Measurements from ENCODE around the gene ZNF331.

The ZNF331 gene

DNA sequence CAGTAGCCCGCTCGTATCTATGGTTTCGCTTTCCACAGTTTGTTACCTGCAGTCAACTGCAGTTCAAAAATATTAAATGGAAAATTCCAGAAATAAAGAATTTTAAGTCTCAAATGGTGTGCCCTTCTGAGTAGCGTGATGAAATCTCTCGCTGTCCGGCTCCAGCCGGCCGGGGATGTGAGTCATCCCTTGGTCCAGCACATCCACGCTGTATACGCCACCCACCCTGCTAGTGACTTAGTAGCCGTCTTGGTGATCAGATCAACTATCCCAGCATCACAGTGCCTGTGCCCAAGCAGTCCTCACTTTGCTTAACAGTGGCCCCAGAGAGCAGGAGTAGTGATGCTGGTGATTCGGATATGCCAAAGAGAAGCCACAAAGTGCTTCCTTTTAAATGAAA, 40.0 kb downstream of the ZNF331 start (continued):
- TF ChIP-seq, protein P1, sequence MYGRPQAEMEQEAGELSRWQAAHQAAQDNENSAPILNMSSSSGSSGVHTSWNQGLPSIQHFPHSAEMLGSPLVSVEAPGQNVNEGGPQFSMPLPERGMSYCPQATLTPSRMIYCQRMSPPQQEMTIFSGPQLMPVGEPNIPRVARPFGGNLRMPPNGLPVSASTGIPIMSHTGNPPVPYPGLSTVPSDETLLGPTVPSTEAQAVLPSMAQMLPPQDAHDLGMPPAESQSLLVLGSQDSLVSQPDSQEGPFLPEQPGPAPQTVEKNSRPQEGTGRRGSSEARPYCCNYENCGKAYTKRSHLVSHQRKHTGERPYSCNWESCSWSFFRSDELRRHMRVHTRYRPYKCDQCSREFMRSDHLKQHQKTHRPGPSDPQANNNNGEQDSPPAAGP (tag by site-specific recombination; IDR thresholded peaks at IDR 0.05), result no peak
- TF ChIP-seq PRDM1 (tag by site-specific recombination; IDR thresholded peaks at IDR 0.05) (no peak), ZNF19 (tag by site-specific recombination; IDR thresholded peaks at IDR 0.05; ENCODE audit: low read depth) (no peak)

DNA sequence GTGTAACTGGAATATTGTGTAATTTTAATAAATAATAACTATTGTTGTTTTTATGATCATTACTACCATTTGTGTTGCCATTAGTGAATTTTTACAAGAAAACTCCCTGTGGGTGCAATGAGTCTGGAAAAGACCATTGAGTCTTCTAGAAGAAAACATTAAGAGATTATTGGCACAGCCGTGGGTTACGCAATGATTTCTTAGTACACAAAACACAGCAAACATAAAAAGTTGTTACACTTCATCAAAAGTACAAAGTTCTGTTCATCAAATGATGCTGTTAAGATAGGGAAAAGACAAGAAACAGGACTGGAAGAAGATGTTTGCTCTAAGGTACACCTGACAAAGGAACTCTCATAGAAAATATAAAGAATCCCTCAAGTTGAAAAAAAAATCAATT, 41.6 kb downstream of the ZNF331 start:
- H3K27ac ChIP-seq (ENCODE audit: extremely low read depth, low read depth, low read length), result no peak overlapping the region
- TF ChIP-seq ZNF324 (tag by site-specific recombination; IDR thresholded peaks at IDR 0.05) (no peak), ZBTB21 (tag by site-specific recombination; IDR thresholded peaks at IDR 0.05) (no peak), ZNF426 (tag by site-specific recombination; IDR thresholded peaks at IDR 0.05) (no peak), OVOL3 (tag by site-specific recombination; IDR thresholded peaks at IDR 0.05) (no peak), GLI4 (tag by site-specific recombination; IDR thresholded peaks at IDR 0.05) (no peak), KLF1 (tag by site-specific recombination; IDR thresholded peaks at IDR 0.05) (no peak), ZNF791 (tag by site-specific recombination; IDR thresholded peaks at IDR 0.05) (no peak), ZNF350 (tag by site-specific recombination; IDR thresholded peaks at IDR 0.05) (no peak)
- TF ChIP-seq, protein P2, sequence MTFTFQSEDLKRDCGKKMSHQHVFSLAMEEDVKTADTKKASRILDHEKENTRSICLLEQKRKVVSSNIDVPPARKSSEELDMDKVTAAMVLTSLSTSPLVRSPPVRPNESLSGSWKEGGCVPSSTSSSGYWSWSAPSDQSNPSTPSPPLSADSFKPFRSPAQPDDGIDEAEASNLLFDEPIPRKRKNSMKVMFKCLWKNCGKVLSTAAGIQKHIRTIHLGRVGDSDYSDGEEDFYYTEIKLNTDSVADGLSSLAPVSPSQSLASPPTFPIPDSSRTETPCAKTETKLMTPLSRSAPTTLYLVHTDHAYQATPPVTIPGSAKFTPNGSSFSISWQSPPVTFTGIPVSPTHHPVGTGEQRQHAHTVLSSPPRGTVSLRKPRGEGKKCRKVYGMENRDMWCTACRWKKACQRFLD (tag by site-specific recombination; IDR thresholded peaks at IDR 0.05), result no peak
- CTCF ChIA-PET, result no interaction called here
- H3K4me3 ChIP-seq (ENCODE audit: low read depth, low read length), result no peak overlapping the region
- H3K36me3 ChIP-seq (ENCODE audit: control insufficient read depth in 2 of 2, insufficient read depth in 1 of 2, low read length in 2 of 2), result peaks cover 38 to 51% of the 10 kb centered on the region in 2 experiments
- POLR2A ChIA-PET, result no interaction called here
- peaks cover 2% of the 10 kb centered on the region for H3K9me3 ChIP-seq (ENCODE audit: control insufficient read depth, insufficient read depth, low read depth, low read length)
- H3K4me1 ChIP-seq (ENCODE audit: control insufficient read depth, insufficient read depth, low read length), result no peaks in the 10 kb centered on the region

DNA sequence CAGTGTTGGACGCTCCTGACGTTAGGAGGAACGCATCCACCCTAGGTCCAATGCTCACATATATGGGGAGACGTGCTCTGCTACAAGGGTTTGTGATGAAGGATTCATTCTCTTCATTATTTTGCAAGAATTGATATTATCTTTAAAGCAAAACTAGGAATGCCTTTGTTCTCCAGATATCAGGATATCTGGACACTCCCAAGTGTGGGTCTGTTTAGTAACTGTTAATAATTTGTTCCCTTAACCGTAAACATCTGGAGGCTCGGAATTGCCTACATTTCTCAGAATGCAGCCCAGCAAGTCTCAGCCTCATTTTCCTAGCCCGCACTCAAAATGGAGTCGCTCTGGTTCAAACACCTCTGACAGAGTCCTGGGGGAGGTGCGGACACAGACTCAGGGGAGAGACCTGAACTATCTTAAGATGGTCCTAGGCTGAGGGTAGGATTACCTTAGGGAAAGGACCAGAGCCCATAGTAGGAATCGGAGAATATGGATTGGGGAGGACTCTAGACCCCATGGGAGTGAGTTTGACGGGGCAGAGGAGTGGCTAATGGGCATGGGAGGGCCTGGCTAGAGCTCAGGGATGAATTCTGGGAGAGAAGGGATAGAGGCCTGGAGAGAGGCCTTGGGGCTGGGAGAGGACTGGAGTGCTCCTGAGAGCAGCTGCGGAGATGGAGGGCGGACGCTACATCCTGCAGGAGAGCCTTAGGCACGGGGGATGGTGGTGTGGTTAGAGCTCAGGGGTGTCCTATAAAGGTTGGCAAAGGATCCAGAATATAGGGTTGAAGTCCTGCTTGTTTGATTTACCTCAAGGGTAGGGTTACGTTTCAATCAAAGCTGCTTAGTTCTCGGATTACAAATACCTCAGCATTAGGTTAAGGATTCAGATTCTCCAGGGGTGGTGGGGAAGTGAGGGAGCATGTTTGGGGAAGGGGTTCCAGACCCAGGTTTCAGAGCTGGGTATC, 43.2 kb downstream of the ZNF331 start:
- ChIA-PET CTCF (interaction anchor here (0.5 kb wide), 1 partner anchor 64 kb away, joined by 3 read pairs; no protein-coding TSS in a partner anchor), POLR2A (no interaction called here)
- no peak overlapping the region for H3K4me3 ChIP-seq (ENCODE audit: low read depth, low read length)
- H3K27ac ChIP-seq (ENCODE audit: extremely low read depth, low read depth, low read length), result no peak overlapping the region
- no peaks in the 10 kb centered on the region for H3K4me1 ChIP-seq (ENCODE audit: control insufficient read depth, insufficient read depth, low read length)
- H3K9me3 ChIP-seq (ENCODE audit: control insufficient read depth, insufficient read depth, low read depth, low read length), result peaks cover 2% of the 10 kb centered on the region
- H3K36me3 ChIP-seq (ENCODE audit: control insufficient read depth in 2 of 2, insufficient read depth in 1 of 2, low read length in 2 of 2), result peaks cover 22 to 35% of the 10 kb centered on the region in 2 experiments
- TF ChIP-seq, protein P3, sequence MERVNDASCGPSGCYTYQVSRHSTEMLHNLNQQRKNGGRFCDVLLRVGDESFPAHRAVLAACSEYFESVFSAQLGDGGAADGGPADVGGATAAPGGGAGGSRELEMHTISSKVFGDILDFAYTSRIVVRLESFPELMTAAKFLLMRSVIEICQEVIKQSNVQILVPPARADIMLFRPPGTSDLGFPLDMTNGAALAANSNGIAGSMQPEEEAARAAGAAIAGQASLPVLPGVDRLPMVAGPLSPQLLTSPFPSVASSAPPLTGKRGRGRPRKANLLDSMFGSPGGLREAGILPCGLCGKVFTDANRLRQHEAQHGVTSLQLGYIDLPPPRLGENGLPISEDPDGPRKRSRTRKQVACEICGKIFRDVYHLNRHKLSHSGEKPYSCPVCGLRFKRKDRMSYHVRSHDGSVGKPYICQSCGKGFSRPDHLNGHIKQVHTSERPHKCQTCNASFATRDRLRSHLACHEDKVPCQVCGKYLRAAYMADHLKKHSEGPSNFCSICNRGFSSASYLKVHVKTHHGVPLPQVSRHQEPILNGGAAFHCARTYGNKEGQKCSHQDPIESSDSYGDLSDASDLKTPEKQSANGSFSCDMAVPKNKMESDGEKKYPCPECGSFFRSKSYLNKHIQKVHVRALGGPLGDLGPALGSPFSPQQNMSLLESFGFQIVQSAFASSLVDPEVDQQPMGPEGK (tag by site-specific recombination; IDR thresholded peaks at IDR 0.05), result no peak
- TF ChIP-seq ZSCAN23 (tag by site-specific recombination; IDR thresholded peaks at IDR 0.05), result no peak
- TF ChIP-seq ZNF664 (tag by site-specific recombination; IDR thresholded peaks at IDR 0.05), result no peak
- no peak for TF ChIP-seq KLF7 (tag by site-specific recombination; IDR thresholded peaks at IDR 0.05; ENCODE audit: borderline replicate concordance)
- TF ChIP-seq ZNF391 (tag by site-specific recombination; IDR thresholded peaks at IDR 0.05; ENCODE audit: borderline replicate concordance, low read depth), result no peak
- TF ChIP-seq BCL11B (tag by site-specific recombination; IDR thresholded peaks at IDR 0.05; ENCODE audit: low read depth), result no peak
- no peak for TF ChIP-seq ZNF394 (tag by site-specific recombination; IDR thresholded peaks at IDR 0.05; ENCODE audit: borderline replicate concordance)
- TF ChIP-seq ZFHX2 (tag by site-specific recombination; conservative IDR thresholded peaks at IDR 0.05), result no peak
- TF ChIP-seq ZNF76 (tag by site-specific recombination; IDR thresholded peaks at IDR 0.05; ENCODE audit: borderline replicate concordance, low read depth), result no peak
- no peak for TF ChIP-seq ZNF660 (tag by site-specific recombination; IDR thresholded peaks at IDR 0.05)
- TF ChIP-seq ZNF133 (tag by site-specific recombination; IDR thresholded peaks at IDR 0.05), result no peak
- TF ChIP-seq, protein P4, sequence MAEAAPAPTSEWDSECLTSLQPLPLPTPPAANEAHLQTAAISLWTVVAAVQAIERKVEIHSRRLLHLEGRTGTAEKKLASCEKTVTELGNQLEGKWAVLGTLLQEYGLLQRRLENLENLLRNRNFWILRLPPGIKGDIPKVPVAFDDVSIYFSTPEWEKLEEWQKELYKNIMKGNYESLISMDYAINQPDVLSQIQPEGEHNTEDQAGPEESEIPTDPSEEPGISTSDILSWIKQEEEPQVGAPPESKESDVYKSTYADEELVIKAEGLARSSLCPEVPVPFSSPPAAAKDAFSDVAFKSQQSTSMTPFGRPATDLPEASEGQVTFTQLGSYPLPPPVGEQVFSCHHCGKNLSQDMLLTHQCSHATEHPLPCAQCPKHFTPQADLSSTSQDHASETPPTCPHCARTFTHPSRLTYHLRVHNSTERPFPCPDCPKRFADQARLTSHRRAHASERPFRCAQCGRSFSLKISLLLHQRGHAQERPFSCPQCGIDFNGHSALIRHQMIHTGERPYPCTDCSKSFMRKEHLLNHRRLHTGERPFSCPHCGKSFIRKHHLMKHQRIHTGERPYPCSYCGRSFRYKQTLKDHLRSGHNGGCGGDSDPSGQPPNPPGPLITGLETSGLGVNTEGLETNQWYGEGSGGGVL (tag by site-specific recombination; IDR thresholded peaks at IDR 0.05), result no peak
- TF ChIP-seq ZSCAN16 (tag by site-specific recombination; IDR thresholded peaks at IDR 0.05), result no peak
- TF ChIP-seq ZNF23 (tag by site-specific recombination; IDR thresholded peaks at IDR 0.05; ENCODE audit: borderline replicate concordance), result no peak
- no peak for TF ChIP-seq ZNF473 (tag by site-specific recombination; IDR thresholded peaks at IDR 0.05)
- TF ChIP-seq OVOL3 (tag by site-specific recombination; IDR thresholded peaks at IDR 0.05), result no peak
